SKM-1 (cell line): ENCODE measurements around the gene TUBA1B.

Experiments
- DNase-seq: peaks from one replicate; lab custom pipeline; 2025; ENCODE audit not compliant: unreplicated experiment; lab: John Stamatoyannopoulos, UW

The TUBA1B gene

DNA sequence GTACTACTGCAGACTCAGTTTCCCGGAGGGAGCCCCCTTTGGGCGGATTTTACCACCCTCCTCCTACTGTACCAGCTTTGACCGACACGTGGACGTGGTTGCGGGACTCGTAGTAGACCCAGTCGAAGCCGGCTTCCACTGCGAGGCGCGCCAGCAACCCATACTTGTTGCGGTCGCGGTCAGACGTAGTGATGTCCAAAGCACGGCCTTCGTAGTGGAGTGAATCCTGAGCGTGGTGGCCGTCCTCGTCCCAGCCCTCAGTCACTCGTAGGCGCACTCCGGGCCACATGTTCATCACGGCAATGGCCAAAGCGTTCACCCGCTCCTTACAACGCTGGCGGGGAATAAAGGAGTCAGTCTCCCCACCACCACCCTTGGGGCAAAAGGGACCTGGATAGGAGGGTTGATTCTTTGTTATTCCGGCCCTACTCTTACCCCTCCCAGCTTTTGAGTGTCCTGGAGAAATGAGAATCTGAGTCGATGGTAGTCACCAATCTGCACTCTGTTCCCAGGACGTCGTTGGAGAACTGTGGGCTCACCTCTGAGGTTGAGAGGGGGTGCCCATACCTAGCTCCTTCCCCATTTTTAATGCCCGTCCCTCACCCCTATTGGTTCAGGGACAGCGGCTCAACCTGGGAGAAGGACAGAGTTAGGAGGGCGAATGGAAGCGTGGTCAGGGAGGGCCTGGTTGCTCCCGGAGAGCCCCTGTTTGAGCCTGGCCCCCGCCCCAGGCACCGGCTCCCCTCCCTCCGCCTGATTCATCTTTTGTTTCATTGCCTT lies 39.9 kb downstream of the TUBA1B start:
- DNase-seq, result no peak

DNA sequence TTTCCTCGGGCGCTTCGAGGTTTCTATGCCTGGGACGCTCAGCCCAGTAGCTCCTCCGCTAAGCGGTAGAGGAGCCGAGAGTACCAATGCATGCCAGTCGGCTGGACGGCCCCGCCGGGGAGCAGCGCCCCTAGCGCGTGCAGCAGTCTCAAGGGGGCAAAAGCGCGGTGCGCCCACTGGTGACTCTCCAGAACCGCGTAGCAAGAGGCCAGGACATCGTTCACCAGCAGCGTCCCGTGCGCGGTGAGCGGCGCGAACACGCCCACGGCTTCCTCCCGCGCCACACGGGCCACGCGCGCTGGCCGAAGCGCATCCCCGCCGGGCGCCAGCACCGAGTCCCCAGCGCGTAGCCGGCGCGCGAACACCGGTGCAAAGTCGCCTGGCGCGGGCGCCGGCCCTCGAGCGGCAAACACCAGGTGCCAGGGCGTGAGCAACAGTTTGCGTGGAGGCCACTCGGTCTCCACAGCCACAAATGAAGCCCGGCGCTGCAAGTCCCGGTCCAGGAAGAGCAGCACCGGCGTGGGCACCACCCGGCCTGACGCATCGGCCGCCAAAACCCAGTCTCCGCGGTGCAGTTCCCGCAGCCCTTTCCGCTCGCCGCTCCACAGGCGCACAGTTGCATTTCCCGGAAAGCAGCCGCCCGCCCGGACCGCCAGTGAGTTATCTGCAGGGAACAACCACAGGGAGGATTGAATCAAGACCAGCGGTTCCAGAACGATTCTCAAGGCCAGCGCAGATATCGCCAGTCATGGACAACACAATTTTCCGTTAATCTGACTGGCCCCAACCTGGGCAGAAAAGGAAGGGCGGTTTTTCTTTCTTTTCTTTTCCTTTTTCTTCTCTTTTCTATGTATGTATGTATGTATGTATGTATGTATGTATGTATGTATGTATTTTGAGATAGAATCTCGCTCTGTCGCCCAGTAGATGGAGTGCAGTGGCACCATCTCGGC lies 41.1 kb downstream of the TUBA1B start:
- no peak for DNase-seq

DNA sequence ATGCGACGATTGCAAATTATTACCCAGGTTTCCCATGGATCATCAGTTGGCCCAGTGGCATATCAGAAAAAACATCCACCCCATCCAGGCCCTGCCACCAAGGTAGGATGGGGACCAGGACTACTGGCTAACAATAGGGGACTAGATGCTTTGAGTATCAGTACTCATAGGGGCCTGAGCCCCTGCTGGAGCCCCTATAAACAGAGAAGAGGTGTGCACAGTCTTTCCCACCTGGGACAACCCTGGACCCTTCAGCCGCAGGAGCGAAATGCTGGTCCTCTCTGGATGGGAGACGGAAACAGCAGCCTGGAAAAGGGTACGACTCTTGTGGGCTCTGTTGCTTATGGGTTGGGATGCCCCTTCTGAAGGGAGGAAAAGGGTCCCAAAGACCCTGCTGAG lies 42.3 kb downstream of the TUBA1B start:
- DNase-seq, result no peak

DNA sequence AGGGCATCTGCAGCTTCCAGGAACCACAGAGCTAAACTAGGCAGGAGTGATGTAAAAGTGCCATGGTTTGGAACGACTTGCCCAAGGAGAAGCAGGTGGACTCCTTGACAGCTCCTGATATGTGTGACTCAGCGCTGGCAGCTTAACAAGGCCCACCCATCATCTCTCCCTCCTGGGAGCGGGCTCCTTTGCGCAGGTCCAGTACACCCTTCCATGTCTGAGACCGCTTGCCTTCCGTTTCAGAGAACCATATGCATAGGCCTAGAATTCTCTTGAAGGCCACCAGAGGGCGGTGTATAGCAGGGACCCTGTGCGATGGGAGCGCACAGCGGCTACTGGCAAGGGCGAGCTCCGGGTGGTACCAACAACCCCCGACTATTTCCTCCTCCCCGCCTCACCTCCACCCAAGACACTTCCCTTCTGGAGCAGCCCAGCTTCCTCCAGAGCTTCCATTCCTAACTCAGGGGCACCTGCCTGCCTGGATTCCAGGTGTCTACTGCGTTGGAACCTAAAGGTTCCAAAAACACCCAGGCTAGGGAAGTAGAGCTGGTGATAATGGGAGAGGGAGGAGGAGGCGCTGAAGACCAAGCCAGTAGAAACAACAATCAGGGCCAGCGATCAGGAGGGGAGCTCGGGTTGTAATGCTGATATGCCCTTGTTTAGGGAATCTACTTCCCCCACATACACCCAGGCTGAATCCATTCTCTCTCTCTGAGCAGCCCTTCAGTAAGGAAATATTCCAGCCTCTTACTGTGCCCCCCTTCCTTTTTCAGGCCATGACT lies 42.9 kb downstream of the TUBA1B start:
- DNase-seq, result peak; percentile 11

DNA sequence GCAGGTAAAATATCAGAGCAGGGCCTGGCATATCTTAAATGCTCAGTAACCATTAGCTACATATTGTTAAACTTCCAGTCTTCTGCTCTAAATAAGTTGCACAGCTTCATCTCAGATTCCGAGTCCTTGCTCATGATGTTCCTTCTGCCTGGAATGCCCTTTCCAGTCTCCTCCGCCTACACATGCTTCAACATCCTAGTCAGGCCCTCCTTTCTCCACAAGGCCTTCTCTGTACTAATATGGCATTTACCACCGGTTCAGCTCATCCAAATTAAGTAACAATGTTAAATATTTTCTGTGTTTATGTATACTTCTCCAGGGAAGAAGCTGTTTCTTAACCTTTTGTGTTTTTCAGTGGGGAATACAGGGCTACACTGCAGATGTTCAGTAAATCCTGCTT lies 45.1 kb downstream of the TUBA1B start:
- DNase-seq, result no peak

DNA sequence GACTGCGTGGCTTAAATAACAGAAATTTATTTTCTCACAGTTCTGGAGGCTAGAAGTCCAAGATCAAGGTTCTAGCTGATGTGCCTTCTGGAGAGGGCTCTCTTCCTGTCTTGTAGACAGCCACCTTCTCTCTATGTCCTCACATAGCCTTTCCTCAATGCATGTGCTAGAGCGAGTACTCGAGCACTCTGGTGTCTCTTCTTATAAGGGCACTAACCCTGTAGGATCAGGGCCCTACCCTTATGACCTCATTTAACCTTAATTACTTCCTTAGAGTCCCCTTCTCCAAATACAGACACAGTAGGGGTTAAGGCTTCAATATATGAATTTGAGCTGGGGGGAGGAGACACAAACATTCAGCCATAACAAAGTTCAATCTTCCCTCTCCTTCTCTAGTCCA lies 46.8 kb downstream of the TUBA1B start:
- no peak for DNase-seq

DNA sequence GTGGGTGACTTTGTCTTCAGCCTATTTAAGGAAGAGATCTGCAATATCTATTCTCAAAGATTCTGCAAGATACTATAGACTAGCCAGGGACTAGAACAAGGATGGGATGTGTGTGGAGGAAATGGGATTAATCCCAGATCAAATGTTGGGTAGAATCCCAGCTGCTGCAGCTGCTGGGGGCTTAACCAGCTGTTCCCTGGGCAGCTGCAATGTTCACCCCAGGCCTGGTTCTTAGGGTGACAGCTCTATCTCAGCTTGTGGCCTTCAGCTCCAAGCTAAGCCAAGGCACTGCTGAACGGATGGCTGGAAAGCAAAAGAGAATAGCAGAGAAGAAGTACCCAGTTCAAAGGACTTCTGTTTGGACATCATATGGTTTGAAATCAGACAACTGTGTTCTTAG lies 51.4 kb downstream of the TUBA1B start:
- no peak for DNase-seq
